ENCODE data around the gene INTS1. TPM values are rescaled to one million over a fixed set of nuclear protein-coding genes. Genes with fewer than 3 reads are reported as not detected.

INTS1 gene
- total and polyA plus RNA-seq, 2 experiments from 2014 or later = 35.1 to 111 TPM

DNA sequence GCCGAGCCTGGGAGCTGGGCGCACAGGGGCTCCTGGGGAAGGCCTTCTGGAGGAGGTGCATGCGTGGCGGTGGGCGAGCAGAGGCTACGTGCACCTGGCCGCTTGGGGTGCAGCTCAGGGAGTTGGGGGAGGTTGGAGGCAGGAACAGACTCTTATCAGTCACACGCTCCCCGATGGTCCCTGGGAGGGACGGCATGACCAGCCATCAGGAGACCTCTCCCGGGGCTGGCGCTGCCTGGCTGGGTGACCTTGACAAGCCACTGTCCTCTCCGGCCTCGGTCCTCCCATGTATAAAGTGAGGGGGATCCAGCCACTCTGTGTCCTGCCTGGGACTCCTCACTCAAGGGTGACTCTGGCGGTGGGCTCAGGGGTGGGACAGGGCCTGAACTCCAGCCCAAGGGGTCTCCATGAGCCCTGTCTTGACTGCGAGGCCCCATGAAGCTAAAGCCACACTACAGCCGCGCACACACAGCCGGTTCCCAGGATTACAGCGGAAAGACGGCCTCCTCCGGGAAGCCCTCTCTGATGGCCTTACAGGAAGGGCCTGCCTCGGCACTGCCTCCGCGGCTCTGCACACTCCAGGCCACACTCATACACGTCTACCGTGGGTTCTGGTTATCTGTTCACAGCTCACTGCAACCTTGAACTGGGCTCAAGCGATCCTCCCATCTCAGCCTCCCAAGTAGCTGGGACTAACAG lies 49.5 kb upstream of the INTS1 start (continued):
- TF ChIP-seq, protein P1, sequence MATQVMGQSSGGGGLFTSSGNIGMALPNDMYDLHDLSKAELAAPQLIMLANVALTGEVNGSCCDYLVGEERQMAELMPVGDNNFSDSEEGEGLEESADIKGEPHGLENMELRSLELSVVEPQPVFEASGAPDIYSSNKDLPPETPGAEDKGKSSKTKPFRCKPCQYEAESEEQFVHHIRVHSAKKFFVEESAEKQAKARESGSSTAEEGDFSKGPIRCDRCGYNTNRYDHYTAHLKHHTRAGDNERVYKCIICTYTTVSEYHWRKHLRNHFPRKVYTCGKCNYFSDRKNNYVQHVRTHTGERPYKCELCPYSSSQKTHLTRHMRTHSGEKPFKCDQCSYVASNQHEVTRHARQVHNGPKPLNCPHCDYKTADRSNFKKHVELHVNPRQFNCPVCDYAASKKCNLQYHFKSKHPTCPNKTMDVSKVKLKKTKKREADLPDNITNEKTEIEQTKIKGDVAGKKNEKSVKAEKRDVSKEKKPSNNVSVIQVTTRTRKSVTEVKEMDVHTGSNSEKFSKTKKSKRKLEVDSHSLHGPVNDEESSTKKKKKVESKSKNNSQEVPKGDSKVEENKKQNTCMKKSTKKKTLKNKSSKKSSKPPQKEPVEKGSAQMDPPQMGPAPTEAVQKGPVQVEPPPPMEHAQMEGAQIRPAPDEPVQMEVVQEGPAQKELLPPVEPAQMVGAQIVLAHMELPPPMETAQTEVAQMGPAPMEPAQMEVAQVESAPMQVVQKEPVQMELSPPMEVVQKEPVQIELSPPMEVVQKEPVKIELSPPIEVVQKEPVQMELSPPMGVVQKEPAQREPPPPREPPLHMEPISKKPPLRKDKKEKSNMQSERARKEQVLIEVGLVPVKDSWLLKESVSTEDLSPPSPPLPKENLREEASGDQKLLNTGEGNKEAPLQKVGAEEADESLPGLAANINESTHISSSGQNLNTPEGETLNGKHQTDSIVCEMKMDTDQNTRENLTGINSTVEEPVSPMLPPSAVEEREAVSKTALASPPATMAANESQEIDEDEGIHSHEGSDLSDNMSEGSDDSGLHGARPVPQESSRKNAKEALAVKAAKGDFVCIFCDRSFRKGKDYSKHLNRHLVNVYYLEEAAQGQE (IDR thresholded peaks at IDR 0.05; ENCODE audit: unreplicated experiment) = no peak

DNA sequence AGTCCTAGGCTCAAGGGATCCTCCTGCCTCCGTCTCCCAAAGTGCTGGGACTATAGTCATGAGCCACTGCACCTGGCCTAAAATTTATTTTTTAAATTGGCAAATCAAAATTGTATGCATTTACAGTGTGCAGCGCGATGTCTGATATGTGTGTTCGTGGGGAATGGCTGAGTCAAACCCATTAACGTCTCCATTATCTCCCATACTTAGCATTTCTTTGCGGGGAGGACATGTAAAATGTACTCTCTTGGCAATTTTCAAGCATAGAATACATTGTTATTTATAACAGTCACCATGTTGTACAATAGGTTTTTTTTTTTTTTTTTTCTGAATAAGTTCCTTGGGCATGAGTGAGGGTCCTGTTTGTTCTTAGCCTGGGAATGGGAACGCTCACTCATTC lies 48.0 kb upstream of the INTS1 start:
- no peaks in the 10 kb centered on the region for H3K27me3 ChIP-seq (ENCODE audit: insufficient read depth)
- no peak overlapping the region for H3K27ac Mint-ChIP-seq
- H3K36me3 ChIP-seq (ENCODE audit: insufficient read depth) = no peaks in the 10 kb centered on the region
- H3K4me2 ChIP-seq = no peak overlapping the region
- H3K27me3 Mint-ChIP-seq (ENCODE audit: insufficient read depth, low read depth, poor library complexity) = peaks cover 3% of the 10 kb centered on the region
- H3K79me2 ChIP-seq (replicated peaks; ENCODE audit: insufficient read depth) = no peaks in the 10 kb centered on the region
- no peaks in the 10 kb centered on the region for H3K9me3 Mint-ChIP-seq
- no peak overlapping the region for H3K27ac ChIP-seq (ENCODE audit: low read depth)
- H3K4me1 Mint-ChIP-seq = peaks cover 13% of the 10 kb centered on the region
- ATAC-seq = no peak
- DNase-seq (ENCODE audit: low spot score) = no peak
- TF ChIP-seq, protein P2, sequence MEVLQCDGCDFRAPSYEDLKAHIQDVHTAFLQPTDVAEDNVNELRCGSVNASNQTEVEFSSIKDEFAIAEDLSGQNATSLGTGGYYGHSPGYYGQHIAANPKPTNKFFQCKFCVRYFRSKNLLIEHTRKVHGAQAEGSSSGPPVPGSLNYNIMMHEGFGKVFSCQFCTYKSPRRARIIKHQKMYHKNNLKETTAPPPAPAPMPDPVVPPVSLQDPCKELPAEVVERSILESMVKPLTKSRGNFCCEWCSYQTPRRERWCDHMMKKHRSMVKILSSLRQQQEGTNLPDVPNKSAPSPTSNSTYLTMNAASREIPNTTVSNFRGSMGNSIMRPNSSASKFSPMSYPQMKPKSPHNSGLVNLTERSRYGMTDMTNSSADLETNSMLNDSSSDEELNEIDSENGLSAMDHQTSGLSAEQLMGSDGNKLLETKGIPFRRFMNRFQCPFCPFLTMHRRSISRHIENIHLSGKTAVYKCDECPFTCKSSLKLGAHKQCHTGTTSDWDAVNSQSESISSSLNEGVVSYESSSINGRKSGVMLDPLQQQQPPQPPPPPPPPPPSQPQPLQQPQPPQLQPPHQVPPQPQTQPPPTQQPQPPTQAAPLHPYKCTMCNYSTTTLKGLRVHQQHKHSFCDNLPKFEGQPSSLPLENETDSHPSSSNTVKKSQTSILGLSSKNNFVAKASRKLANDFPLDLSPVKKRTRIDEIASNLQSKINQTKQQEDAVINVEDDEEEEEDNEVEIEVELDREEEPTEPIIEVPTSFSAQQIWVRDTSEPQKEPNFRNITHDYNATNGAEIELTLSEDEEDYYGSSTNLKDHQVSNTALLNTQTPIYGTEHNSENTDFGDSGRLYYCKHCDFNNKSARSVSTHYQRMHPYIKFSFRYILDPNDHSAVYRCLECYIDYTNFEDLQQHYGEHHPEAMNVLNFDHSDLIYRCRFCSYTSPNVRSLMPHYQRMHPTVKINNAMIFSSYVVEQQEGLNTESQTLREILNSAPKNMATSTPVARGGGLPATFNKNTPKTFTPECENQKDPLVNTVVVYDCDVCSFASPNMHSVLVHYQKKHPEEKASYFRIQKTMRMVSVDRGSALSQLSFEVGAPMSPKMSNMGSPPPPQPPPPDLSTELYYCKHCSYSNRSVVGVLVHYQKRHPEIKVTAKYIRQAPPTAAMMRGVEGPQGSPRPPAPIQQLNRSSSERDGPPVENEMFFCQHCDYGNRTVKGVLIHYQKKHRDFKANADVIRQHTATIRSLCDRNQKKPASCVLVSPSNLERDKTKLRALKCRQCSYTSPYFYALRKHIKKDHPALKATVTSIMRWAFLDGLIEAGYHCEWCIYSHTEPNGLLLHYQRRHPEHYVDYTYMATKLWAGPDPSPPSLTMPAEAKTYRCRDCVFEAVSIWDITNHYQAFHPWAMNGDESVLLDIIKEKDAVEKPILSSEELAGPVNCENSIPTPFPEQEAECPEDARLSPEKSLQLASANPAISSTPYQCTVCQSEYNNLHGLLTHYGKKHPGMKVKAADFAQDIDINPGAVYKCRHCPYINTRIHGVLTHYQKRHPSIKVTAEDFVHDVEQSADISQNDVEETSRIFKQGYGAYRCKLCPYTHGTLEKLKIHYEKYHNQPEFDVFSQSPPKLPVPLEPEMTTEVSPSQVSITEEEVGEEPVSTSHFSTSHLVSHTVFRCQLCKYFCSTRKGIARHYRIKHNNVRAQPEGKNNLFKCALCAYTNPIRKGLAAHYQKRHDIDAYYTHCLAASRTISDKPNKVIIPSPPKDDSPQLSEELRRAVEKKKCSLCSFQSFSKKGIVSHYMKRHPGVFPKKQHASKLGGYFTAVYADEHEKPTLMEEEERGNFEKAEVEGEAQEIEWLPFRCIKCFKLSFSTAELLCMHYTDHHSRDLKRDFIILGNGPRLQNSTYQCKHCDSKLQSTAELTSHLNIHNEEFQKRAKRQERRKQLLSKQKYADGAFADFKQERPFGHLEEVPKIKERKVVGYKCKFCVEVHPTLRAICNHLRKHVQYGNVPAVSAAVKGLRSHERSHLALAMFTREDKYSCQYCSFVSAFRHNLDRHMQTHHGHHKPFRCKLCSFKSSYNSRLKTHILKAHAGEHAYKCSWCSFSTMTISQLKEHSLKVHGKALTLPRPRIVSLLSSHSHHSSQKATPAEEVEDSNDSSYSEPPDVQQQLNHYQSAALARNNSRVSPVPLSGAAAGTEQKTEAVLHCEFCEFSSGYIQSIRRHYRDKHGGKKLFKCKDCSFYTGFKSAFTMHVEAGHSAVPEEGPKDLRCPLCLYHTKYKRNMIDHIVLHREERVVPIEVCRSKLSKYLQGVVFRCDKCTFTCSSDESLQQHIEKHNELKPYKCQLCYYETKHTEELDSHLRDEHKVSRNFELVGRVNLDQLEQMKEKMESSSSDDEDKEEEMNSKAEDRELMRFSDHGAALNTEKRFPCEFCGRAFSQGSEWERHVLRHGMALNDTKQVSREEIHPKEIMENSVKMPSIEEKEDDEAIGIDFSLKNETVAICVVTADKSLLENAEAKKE (CRISPR knock-in tag; IDR thresholded peaks at IDR 0.05) = no peak
- no peak for TF ChIP-seq POLR2AphosphoS5 (IDR thresholded peaks at IDR 0.05; ENCODE audit: low read depth)
- TF ChIP-seq ZNF114 (CRISPR knock-in tag; IDR thresholded peaks at IDR 0.05) = no peak
- TF ChIP-seq, protein P3, sequence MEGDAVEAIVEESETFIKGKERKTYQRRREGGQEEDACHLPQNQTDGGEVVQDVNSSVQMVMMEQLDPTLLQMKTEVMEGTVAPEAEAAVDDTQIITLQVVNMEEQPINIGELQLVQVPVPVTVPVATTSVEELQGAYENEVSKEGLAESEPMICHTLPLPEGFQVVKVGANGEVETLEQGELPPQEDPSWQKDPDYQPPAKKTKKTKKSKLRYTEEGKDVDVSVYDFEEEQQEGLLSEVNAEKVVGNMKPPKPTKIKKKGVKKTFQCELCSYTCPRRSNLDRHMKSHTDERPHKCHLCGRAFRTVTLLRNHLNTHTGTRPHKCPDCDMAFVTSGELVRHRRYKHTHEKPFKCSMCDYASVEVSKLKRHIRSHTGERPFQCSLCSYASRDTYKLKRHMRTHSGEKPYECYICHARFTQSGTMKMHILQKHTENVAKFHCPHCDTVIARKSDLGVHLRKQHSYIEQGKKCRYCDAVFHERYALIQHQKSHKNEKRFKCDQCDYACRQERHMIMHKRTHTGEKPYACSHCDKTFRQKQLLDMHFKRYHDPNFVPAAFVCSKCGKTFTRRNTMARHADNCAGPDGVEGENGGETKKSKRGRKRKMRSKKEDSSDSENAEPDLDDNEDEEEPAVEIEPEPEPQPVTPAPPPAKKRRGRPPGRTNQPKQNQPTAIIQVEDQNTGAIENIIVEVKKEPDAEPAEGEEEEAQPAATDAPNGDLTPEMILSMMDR (conservative IDR thresholded peaks at IDR 0.05; ENCODE audit: low read depth in 2 of 2) = no peak
- no peak for TF ChIP-seq CREB1 (CRISPR knock-in tag; IDR thresholded peaks at IDR 0.05; ENCODE audit: low read depth)
- TF ChIP-seq ZNF331 (CRISPR knock-in tag; IDR thresholded peaks at IDR 0.05; ENCODE audit: low read depth) = no peak
- no peak for TF ChIP-seq EZH2phosphoT487 (IDR thresholded peaks at IDR 0.05; ENCODE audit: unreplicated experiment)
- no peak overlapping the region for H2AFZ ChIP-seq
- no peaks in the 10 kb centered on the region for H3F3A ChIP-seq (replicated peaks; ENCODE audit: low read depth)
- H3K36me3 Mint-ChIP-seq (ENCODE audit: low read depth) = no peaks in the 10 kb centered on the region
- no peaks in the 10 kb centered on the region for H3K9me2 ChIP-seq (ENCODE audit: insufficient read depth)
- peaks cover 9% of the 10 kb centered on the region; the same call in 1 of the 2 replicates for H3K4me1 ChIP-seq (ENCODE audit: insufficient read depth)
- no peak overlapping the region for H3K4me3 Mint-ChIP-seq
- H4K20me1 ChIP-seq (replicated peaks; ENCODE audit: insufficient read depth) = no peaks in the 10 kb centered on the region
- H3K4me3 ChIP-seq = no peak overlapping the region

Measured in GM23338 (cell line).